ENCODE measurements around the gene MDFIC2. TPM values are rescaled to one million over a fixed set of nuclear protein-coding genes. Genes with fewer than 3 reads are reported as not detected.

Gene MDFIC2
- total and polyA plus RNA-seq, 2 experiments from 2014 or later, result not detected

DNA sequence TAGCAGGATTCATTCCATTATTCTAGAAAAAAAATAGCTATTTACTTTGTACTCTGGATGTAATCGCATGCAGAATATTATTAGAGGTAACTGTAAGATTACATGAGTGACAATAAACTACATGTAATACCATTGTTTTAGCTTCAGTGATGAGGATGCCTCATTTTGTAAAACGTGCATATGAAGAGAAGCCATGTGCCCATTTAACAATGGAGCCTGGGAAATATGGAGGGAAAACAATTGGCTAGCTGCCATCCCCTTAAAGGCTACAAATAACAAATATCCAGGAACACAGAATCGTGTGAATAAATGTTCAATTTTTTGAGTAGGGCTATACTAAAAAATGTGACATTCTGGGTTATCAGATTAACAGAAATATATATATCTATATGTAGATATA lies 161.8 kb downstream of the MDFIC2 start:
- Histone ChIP-seq H3K27me3 (ENCODE audit: insufficient read depth) (no peaks in the 10 kb centered on the region), H3K27ac (ENCODE audit: low read depth) (no peak overlapping the region), H3K4me2 (no peak overlapping the region), H3K4me3 (no peak overlapping the region), H3K36me3 (ENCODE audit: insufficient read depth) (no peaks in the 10 kb centered on the region), H4K20me1 (replicated peaks; ENCODE audit: insufficient read depth) (no peaks in the 10 kb centered on the region), H3F3A (replicated peaks; ENCODE audit: low read depth) (no peaks in the 10 kb centered on the region), H3K9me2 (ENCODE audit: insufficient read depth) (0 out of 2 replicates have a peak, but pooled peaks cover 6% of the 10 kb centered on the region), H3K79me2 (replicated peaks; ENCODE audit: insufficient read depth) (no peaks in the 10 kb centered on the region), H3K4me1 (ENCODE audit: insufficient read depth) (no peaks in the 10 kb centered on the region), H2AFZ (no peak overlapping the region)
- Mint-ChIP-seq H3K4me3 (no peak overlapping the region), H3K4me1 (no peaks in the 10 kb centered on the region), H3K27me3 (ENCODE audit: insufficient read depth, low read depth, poor library complexity) (no peaks in the 10 kb centered on the region), H3K9me3 (no peaks in the 10 kb centered on the region; the same call in 2 of the 3 replicates), H3K36me3 (ENCODE audit: low read depth) (peaks cover under 1% of the 10 kb centered on the region; the same call in 1 of the 3 replicates), H3K27ac (no peak overlapping the region)
- TF ChIP-seq EZH2phosphoT487 (IDR thresholded peaks at IDR 0.05; ENCODE audit: unreplicated experiment) (no peak), STAT1 (IDR thresholded peaks at IDR 0.05; ENCODE audit: unreplicated experiment) (no peak), POLR2AphosphoS5 (IDR thresholded peaks at IDR 0.05; ENCODE audit: low read depth) (no peak), ZNF331 (CRISPR knock-in tag; IDR thresholded peaks at IDR 0.05; ENCODE audit: low read depth) (no peak)
- DNase-seq (ENCODE audit: low spot score) (no peak), ATAC-seq (no peak)

DNA sequence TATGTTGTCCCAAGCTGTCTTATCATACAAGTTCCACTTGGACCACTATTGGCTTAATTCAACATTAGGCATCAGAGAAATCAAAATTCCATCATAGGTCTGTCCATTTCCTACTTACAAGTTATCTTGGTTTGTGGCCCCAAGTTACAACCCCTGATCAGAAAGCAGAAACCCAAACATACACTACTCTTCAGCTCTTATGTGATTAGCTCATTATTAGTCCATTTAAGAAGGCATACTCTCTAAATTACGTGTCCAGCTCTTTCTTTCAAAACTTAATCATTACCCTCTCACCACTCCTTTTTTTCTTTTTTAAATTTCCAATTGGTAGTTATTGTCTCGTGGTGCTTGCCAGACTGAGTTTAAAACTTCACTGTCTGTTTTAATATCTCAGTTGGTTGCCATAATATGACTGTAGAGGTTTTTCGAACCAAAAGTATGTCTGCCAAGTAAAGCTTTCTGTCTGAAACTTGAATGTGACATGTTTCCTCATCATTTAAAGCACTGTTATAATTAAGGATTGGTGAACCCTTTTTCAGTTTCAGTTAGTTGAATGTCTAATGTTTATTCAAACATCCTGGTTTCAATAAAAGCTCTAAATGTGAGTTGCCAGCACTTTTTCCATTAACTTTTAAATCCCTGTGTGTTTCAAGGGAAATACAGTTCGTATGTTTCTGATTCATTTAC lies 162.6 kb downstream of the MDFIC2 start:
- Mint-ChIP-seq H3K4me1 (no peaks in the 10 kb centered on the region), H3K9me3 (peaks cover 7% of the 10 kb centered on the region), H3K27me3 (ENCODE audit: insufficient read depth, low read depth, poor library complexity) (no peaks in the 10 kb centered on the region), H3K4me3 (no peak overlapping the region), H3K36me3 (ENCODE audit: low read depth) (peaks cover 7% of the 10 kb centered on the region), H3K27ac (no peak overlapping the region)
- Histone ChIP-seq H3F3A (replicated peaks; ENCODE audit: low read depth) (no peaks in the 10 kb centered on the region), H3K4me2 (no peak overlapping the region), H3K79me2 (replicated peaks; ENCODE audit: insufficient read depth) (no peaks in the 10 kb centered on the region), H2AFZ (no peak overlapping the region), H3K4me1 (ENCODE audit: insufficient read depth) (no peaks in the 10 kb centered on the region), H4K20me1 (replicated peaks; ENCODE audit: insufficient read depth) (no peaks in the 10 kb centered on the region), H3K27me3 (ENCODE audit: insufficient read depth) (no peaks in the 10 kb centered on the region), H3K36me3 (ENCODE audit: insufficient read depth) (no peaks in the 10 kb centered on the region), H3K4me3 (no peak overlapping the region), H3K27ac (ENCODE audit: low read depth) (no peak overlapping the region), H3K9me2 (ENCODE audit: insufficient read depth) (0 out of 2 replicates have a peak, but pooled peaks cover 6% of the 10 kb centered on the region)
- DNase-seq (ENCODE audit: low spot score) (no peak), ATAC-seq (no peak)
- TF ChIP-seq NANOG (IDR thresholded peaks at IDR 0.05; ENCODE audit: borderline replicate concordance), result no peak
- no peak for TF ChIP-seq ETS1 (IDR thresholded peaks at IDR 0.05)
- TF ChIP-seq EZH2 (IDR thresholded peaks at IDR 0.05; ENCODE audit: low read depth, unreplicated experiment), result no peak
- TF ChIP-seq CREB1 (CRISPR knock-in tag; IDR thresholded peaks at IDR 0.05; ENCODE audit: low read depth), result no peak
- TF ChIP-seq ZNF462 (CRISPR knock-in tag; IDR thresholded peaks at IDR 0.05), result no peak
- TF ChIP-seq JUNB (IDR thresholded peaks at IDR 0.05; ENCODE audit: unreplicated experiment), result no peak
- TF ChIP-seq STAT1 (IDR thresholded peaks at IDR 0.05; ENCODE audit: unreplicated experiment), result no peak
- TF ChIP-seq ZNF114 (CRISPR knock-in tag; IDR thresholded peaks at IDR 0.05), result no peak
- no peak for TF ChIP-seq POLR2AphosphoS5 (IDR thresholded peaks at IDR 0.05; ENCODE audit: low read depth)
- no peak for TF ChIP-seq ZNF331 (CRISPR knock-in tag; IDR thresholded peaks at IDR 0.05; ENCODE audit: low read depth)
- TF ChIP-seq, protein P1, sequence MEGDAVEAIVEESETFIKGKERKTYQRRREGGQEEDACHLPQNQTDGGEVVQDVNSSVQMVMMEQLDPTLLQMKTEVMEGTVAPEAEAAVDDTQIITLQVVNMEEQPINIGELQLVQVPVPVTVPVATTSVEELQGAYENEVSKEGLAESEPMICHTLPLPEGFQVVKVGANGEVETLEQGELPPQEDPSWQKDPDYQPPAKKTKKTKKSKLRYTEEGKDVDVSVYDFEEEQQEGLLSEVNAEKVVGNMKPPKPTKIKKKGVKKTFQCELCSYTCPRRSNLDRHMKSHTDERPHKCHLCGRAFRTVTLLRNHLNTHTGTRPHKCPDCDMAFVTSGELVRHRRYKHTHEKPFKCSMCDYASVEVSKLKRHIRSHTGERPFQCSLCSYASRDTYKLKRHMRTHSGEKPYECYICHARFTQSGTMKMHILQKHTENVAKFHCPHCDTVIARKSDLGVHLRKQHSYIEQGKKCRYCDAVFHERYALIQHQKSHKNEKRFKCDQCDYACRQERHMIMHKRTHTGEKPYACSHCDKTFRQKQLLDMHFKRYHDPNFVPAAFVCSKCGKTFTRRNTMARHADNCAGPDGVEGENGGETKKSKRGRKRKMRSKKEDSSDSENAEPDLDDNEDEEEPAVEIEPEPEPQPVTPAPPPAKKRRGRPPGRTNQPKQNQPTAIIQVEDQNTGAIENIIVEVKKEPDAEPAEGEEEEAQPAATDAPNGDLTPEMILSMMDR (conservative IDR thresholded peaks at IDR 0.05; ENCODE audit: low read depth in 2 of 2), result no peak
